Mucosa of gallbladder (tissue), 1 donor: ENCODE measurements around the gene CLIP3. TPM values are rescaled to one million over a fixed set of nuclear protein-coding genes. Genes with fewer than 3 reads are reported as not detected.
"Not testable (repeated sequence)": the region's sequence is repeated elsewhere in the genome, so short reads cannot be mapped to it uniquely, and the experiment has no call there.

ENCODE experiments used
- DNase-seq: peaks from one replicate; pipeline ENCODE4 v3.0.0-alpha.2; 2020; ENCODE audit warnings: low spot score
- total RNA-seq: library from RNA; stranded (reverse); gene quantifications from one replicate; pipeline ENCODE4 v1.2.1, GENCODE V29; 2021
- donor health status: DM: no; HTN: no; CAD: no.

Gene CLIP3, protein sequence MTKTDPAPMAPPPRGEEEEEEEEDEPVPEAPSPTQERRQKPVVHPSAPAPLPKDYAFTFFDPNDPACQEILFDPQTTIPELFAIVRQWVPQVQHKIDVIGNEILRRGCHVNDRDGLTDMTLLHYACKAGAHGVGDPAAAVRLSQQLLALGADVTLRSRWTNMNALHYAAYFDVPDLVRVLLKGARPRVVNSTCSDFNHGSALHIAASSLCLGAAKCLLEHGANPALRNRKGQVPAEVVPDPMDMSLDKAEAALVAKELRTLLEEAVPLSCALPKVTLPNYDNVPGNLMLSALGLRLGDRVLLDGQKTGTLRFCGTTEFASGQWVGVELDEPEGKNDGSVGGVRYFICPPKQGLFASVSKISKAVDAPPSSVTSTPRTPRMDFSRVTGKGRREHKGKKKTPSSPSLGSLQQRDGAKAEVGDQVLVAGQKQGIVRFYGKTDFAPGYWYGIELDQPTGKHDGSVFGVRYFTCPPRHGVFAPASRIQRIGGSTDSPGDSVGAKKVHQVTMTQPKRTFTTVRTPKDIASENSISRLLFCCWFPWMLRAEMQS
- 74.0 TPM for total RNA-seq

DNA sequence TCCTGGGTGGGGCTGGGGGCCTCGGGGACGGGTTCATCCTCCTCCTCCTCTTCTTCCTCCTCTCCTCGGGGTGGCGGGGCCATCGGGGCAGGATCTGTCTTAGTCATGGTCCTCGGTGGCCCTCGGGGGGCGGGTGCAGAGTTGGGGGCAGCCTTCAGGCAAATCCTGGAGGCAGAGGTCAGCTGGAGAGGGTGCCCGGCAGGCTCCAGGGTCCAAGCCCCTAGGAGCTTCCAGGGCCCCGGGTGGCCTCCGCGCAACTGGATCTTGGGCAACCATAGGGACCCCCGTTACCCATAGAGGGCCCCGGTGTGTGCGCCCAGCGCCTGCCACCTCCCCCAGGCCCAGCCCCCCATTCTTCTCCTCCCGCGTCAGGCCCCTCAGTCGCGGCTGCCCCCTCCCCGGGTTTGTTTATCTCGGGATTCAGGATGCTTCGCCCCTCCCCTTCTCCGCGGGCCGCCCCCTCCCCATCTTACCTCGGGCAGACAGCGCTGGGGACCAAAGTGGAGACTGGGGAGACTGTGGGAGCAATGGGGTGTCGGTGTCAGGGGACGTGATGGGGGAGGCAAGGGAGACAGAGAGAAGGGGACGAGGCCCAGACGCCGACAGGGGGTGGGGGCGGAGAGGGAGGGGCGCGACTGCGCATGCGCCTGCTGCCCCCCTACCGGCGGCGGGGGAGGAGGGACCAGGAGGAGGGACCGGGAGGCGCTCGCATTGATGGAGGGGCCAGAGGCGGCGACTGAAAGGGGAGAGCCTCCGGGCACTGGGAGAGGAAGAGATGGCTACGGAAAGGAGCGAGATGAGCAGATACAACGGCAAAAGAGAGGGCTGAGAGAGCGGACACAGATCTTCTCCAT is at the start of gene CLIP3:
CLIP3 (minus strand) TSS at position 623 of the 854 bp plus-strand sequence; CDS start at position 107, 516 bp downstream.
- peak; percentile 51 for DNase-seq

DNA sequence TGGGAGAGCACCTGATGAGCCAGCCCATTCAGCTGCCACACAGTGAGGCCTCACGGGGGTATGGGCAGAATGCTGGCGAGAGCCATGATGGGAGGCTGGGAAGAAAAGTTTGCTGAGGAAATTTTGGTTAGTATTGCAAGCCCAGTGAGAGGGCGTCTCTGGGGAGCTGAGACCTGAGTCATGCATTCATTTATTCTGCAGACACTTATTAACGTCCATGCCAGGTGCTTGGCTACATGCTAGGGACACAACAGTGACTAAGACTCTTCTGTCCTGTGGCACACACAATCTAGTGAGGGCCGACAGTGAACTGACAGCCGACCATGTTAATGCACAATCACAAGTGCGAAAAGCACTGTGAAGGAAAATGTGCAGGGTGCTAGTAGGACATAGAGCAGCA is 49.2 kb upstream of the CLIP3 start:
- no peak for DNase-seq

DNA sequence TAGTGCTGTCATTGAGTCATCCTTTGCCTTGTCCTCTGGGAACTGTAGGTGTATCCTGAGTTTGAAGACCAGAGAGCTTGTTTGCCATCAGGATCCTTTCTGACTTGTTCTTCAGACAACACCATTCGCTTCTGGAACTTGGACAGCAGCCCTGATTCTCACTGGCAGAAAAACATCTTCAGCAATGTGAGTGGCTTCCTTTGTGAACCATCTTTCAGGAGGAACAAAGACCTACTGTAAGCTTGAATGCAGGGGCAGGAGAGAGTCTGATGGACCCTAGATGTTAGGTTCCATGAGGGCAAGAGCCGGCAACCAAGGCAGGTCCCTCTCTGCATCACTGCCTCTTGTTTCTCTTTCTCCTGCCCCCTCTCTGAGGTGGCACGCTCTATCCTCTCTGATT is 48.7 kb upstream of the CLIP3 start:
- DNase-seq: no peak

DNA sequence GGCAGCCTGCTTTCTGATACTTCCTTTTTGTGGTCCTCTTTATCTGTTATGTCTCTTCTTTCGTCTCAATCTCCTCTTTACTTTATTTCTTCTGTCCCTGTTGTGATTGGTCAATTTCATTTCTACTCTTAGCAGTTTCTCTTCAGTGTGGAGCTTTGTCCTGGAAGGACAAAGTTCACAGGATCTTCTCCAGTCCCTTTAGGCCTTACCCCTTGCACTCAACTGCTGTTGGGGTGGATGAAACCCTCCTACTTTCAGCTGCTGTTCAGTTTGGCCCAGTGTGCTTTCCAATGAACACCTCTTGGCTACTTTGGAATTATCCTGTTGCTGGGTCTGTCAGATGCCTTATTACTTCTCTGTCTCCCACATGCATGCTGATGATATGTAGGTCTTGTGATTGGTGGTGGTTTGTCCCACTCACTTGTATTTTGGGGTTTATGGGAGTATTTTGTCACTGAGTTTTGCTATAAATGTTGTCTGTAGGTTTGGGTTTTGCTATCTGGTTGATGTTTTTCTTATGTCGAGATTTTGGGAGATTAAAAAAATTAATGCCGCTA is 46.8 kb upstream of the CLIP3 start:
- DNase-seq: no peak

DNA sequence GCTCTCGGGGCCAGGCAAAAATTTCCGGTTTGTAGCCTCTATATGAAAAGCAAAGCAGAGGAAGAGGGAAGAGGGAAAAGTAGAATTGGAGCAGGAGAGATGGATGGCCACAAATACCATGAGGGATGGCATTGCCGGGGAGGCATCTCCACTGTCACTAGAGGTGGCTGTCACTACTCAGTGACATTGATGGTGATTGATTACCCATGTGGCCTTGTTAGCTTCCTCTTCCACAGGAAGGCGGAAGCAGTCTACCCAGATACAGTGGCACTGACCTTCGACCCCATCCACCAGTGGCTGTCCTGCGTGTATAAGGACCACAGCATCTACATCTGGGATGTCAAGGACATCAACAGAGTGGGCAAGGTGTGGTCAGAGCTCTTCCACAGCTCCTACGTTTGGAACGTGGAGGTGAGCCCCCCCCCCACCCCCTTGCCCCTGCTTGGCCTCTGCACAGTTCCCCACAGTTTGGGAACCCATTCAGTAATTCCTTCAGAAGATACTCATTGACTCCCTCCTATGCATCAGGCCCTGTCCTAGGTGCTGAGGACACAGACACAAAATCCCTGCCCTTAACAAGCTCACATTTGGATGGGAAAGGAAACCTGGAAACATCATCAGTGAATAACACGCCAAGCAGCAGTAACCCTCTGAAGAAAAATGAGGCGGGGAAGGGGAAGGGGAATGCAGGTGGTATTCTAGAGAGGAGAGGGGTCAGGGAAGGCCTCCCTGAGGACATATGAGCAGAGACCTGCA is 40.6 kb upstream of the CLIP3 start:
- DNase-seq: no peak

DNA sequence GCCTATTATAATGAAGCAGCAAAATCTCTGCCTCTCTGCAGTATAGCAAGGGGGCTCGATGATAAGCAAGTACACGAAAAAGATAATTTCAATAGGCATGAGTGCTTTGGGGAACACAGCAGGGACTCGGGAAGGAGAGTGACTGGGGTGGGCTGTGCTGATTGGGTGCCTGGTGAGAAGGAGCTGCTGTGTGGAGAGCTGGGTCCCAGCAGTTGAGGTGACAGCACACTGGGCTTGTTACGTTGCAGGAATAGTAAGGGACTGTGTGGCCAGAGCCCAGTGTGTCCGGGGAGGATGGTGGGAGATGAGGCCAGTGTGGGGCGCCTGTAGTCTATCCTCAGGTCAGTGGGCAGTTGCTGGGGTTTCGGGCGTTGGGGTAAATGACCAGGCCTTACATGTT is 39.4 kb upstream of the CLIP3 start:
- no peak for DNase-seq

DNA sequence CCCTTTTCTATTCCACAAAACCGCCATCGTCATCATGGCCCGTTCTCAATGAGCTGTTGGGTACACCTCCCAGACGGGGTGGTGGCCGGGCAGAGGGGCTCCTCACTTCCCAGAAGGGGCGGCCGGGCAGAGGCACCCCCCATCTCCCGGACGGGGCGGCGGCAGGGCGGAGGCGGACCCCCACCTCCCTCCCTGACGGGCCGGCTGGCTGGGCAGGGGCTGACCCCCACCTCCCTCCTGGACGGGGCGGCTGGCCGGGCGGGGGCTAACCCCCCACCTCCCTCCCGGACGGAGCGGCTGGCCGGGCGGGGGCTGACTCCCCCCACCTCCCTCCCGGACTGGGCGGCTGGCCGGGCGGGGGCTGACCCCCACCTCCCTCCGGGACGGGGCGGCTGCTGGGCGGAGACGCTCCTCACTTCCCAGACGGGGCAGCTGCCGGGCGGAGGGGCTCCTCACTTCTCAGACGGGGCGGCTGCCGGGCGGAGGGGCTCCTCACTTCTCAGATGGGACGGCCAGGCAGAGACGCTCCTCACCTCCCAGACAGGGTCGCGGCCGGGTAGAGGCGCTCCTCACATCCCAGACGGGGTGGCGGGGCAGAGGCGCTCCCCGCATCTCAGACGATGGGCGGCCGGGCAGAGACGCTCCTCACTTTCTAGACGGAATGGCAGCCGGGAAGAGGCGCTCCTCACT is 36.3 kb upstream of the CLIP3 start:
- DNase-seq: not testable (repeated sequence)

DNA sequence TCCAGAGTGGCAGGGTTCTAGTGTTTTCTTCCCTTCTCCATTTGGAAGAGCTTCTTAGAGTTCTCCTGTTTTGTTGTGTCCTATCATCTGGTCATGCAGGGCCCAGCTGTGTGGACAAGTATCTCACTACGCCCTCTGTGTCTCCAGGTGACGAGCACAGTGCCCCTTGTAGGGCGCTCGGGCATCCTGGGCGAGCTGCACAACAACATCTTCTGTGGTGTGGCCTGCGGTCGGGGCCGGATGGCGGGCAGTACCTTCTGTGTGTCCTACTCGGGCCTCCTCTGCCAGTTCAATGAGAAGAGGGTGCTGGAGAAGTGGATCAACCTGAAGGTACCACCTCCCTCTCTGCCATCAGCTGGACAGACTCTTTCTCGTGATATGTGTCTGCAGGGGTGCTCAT is 35.0 kb upstream of the CLIP3 start:
- DNase-seq: no peak

DNA sequence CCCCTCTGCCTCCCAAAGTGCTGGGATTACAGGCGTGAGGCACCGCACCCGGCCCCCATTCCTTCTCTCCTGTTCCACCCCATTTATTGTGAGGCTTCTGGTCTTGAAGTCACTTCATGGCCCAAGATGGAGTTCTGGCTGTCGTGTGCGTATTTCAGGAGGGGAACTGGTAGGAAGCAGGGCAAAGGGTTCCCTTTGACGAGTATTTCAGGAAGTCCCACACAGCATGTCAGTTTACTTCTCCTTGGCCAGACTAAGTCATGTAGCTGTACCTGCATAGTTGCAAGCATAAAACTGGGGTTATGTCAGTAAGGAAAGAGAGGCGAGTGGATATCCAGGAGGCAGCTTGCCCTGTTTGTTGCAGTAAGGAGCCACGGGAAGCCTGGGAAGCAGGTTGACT is 32.2 kb upstream of the CLIP3 start:
- DNase-seq: no peak

DNA sequence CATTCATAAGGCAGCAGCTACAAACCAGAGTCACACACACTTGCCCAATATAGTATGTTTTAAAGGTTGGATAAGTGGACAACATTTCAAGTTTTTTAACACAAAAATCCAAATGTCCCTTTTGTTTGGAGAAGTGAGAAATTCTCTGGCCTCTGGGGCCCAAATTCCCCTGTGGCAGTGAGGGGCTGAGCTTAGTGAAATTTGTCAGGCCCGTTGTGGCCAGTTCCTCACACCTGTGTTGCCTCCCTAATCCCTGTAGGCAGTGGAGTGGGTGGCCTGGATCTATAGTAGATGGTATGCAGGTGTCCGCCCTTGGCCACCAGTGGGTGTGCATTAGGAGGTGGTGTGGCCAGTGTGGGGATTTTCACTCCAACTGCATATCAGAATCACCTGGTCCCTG is 28.7 kb upstream of the CLIP3 start:
- no peak for DNase-seq

DNA sequence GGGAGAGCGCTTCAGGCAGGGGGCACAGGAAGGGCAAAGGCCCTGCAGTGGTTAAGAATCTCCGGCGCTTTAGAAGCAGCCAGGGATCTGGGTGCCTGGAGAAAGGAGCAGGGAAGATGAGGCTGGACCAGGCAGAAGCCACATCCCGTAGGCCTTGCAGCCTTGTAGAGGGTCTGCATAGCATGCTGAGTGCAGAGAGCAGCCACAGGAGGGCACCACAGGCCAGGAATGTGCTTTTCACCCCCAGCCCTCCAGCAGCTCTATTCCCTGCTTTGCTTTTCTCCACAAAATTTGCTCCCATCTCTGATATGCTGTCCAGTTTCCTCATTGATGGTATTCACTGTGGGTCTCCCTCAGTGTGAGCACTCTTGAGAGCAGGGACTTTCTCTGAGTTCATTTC is 27.8 kb upstream of the CLIP3 start:
- no peak for DNase-seq

DNA sequence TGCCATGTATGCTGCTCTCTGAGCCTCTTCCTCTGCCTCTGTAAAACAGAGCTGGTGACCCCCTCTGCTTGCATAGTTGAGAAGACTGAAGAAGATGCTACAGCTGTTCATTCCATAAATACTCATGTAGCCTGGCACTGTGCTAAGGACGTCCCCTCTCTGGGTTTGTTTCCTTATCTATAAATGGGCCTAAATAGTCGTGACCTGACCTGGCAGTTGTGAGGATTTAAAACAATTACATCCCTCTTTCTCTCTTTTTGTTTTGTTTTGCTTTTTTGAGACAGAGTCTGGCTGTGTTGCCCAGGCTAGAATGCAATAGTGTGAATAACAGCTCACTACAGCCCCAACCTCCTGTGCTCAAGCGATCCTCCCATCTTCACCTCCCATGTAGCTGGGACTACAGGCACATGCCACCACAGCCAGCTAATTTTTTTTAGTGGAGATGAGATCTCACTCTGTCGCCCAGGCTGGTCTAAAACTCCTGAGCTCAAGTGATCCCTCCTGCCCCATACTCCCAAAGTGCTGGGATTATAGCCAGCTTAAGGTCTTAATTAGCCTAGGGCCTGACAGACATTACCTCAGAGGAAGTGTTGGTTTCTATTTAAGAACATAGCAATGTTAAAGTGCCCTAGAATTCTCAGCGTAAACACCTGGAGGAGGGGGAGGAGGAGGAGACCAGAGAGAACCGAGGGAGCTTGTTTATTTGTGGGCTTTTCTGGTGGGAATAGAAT is 26.7 kb upstream of the CLIP3 start:
- no peak for DNase-seq

DNA sequence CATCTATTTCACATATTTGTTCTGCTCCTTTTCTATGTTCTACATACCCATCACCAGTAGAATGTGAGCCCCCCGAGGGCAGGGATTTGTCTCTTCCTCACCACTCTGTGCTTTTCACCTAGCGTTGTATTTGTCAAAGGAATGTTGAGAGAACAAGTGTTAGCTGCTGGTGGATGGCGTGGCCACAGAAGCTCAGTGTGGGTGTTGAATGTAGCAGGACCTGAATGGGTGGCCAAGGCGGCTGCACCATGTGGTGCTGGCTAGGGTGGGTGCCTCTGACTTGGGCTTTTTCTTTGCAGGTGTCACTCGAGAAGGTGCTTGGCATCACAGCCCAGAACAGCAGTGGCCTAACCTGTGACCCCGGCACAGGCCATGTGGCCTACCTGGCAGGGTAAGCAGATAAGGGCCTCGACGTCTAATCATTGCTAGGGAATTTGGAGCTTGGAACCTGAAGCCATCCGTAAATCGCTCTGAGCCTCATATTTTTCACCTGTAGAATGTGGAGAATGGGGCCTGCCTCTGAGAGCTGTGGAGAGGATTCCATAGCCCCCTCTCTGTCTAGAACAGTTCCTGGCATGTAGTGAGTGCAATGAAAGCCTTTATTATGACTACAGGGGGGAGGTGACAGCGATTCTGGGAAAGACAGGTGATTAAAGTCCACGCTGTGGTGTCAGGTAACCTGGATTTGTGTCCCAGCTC is 26.0 kb upstream of the CLIP3 start:
- DNase-seq: no peak

DNA sequence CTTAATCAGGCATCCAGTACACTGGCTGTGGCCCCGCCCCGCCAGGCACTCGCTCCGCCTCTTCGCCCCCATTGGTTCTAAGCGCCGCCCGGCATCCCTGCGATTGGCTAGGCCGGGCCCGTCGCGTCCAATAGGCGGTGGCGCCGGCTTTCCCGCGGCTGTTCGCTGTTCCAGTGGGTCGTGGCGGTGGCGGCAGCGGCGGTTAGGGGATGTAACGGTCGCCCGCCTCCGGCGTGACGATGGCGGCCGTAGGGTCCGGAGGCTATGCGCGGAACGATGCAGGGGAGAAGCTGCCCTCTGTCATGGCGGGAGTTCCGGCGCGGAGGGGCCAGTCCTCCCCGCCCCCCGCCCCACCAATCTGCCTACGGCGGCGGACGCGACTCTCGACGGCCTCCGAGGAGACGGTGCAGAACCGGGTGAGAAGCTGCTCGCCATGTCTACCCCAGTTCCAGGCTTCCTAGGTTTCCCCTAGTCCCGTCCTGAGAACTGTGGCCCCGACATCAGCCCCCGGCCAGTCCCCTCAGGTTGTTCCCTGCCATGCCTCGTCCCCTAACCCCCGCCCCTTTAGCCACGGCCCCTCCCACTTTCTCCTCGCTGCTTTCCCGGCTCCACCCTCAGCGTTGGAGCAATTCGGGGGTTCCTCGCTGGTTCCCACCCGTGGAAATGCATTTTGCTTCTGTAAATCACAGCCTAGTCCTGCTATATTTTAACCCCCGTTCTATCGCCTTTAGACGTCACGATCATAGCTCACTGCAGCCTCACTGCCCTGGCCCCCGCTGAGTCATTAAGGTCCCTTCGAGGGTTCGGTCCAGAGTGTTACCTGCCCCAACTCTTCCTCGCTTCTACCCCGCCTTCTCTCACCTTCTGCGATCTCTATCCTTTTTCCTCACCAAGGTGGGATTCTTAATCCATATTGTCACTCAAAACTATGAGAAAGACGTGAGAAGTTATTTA is 22.3 kb upstream of the CLIP3 start, which contains the start of gene WDR62:
WDR62 (plus strand) TSS at position 165 of the 954 bp plus-strand sequence; CDS start at position 240, 75 bp downstream.
- DNase-seq: peak; percentile 94

DNA sequence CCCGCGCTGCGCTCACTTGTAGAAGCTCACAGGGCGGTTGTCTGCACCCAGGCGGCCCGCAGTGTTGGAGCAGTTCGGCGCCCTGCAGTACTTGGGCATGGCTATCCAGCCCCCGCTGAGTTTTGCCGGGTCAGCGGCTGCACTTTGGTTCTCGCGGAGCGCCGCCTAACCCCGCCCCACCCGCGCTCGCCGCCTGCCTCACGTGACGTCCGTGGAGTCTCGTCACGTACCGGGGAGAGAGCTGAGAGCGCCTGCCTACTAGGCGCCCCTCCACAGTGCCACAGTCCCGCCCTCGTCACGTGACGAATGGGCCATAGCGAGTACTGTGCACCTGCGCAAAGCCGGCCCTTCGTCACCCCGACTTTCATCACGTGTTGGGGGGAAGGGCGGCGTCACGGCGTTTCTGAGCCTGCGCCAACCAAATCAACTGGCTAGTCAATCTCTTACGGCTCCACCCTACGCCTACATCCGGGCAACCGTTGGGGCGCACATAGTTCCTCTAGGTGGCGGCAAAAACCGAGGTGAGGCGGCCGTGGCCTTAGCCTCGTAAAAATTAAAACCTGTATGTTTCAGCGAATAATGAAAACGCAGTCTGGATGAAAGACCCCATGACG is 21.6 kb upstream of the CLIP3 start, which contains the start of gene THAP8:
THAP8 (minus strand) TSS at position 167 of the 614 bp plus-strand sequence; CDS start at position 99, 68 bp downstream.
- DNase-seq: peak; percentile 100

DNA sequence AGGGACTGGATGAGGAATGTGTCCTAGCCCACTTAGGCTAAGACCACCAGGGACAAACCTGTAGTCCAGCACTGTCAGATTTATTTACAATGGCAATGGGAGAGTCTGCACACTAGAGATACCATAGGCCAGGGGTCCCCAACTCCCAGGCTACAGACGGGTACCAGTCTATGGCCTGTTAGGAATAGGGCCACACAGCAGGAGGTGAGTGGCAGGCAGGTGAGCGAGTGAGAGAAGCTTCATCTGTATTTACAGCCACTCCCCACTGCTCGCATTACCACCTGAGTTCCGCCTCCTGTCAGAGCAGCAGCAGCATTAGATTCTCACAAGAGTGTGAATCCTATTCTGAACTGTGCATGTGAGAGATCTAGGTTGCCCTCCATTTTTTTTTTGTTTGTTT is 19.0 kb upstream of the CLIP3 start:
- no peak for DNase-seq

DNA sequence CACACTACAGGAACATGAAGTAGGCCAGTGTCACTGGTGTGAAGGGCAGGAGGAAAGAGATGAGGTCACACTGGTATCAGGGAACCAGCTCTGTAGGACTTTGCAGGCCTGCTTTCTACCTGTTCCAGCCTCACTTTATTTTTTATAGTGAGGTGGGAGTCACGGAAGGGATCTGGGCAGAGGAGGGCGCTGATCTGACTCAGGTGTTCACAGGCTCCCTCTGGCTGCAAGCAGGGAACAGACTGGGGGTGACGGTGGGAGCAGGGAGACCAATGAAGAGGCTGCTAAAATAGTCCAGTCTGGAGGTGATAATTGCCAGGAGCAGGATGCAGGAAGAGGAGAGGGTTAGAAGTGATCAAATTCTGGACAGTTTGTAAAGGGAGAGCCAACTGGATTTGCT is 18.6 kb upstream of the CLIP3 start:
- no peak for DNase-seq
